Right forelimb (tissue), 1 donor: Measurements from ENCODE around the gene NUP188.

Experiments
- DNase-seq: peaks from one replicate; pipeline ENCODE4 v3.0.0-alpha.2; 2018

NUP188 gene

GRCh38 chr9:128913995-128914772, 33.3 kb upstream of the NUP188 start:
- no peak for DNase-seq

GRCh38 chr9:128916204-128916603, 31.3 kb upstream of the NUP188 start:
- no peak for DNase-seq

- no peak for DNase-seq
Measured at GRCh38 chr9:128916745-128917144, 30.8 kb upstream of the NUP188 start.

DNA sequence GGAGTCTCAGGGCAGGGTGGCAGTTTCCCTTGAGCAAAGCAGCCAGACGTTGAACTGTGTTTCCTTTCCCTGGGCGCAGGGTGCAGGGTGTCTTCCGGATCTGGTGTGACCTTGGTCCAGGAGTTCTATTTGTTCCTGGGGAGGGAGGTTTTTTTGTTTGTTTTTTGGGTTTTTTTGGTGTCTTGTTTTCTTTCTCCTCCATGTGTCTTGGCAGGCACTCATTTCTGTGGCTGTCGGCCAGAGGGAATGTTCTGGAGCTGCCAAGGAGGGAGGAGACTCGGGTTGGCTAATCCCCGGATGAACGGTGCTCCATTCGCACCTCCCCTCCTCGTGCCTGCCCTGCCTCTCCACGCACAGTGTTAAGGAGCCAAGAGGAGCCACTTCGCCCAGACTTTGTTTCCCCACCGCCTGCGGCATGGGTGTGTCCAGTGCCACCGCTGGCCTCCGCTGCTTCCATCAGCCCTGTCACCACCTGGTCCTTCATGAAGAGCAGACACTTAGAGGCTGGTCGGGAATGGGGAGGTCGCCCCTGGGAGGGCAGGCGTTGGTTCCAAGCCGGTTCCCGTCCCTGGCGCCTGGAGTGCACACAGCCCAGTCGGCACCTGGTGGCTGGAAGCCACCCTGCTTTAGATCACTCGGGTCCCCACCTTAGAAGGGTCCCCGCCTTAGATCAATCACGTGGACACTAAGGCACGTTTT, 30.2 kb upstream of the NUP188 start:
- DNase-seq = peak; percentile 86

- no peak for DNase-seq
Measured at GRCh38 chr9:128918921-128919320, 28.6 kb upstream of the NUP188 start.

DNA sequence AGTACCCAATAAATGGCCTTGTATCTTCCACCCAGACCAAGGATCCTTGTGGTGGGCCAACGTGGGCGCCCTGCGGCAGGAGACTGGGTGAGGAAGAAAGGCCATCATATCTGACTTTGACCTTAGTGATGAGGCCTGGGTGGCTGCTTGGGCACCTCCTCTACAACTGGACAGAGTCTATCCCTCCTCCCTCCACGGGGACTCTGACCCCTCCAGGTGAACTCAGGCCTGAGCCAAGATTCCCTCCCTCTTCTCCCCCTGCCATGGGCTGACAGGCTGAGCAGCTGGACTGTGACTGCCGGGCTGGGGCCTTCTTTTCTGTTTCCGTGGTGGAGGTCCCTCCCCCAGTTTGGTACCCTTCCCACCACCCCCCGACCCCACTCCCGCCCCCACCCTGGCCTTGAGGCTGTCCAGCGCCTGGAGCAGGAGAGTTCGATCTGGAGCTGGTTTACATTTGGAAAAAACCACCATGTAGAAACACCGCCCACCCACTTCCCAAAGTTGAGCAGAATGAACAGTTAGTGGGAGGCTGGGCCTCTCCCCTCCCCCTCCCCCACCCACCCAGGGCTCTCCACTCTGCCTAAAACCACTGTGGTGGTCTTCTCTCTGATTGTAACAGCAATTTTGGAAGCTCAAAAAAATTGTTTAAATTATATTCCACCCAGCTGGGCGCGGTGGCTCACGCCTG, 28.0 kb upstream of the NUP188 start:
- no peak for DNase-seq

DNA sequence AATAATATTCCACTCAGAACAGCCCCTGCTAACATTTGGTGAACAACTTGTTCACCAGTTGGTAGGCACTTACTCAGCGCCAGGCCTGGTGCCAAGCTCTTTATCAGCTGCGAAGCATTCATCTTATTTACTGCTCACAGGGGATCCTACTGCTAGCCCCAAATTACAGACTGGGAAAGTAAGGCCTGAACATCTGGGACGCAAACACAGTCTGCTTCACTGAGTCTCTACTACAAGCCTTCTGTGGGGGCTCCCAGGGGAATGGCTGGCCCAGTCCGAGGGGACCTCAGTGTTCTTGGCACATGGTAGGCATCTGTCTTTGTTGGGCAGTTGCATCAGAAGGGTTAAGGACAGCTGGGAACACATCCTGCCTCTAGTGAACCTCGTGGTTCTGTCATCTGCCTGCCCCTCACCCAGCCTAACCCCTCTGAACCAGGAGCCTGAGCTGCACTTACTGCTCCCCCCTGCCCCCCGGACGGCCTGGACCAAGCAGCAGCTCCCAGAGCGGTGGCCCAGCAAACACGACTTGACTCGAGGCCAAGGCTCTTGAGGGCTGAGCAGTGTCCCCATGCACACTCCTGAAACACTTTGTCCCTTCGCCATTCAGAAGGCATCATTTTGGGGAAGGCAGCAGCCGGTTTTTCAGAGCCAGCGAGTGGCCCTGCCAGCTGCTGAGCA, 27.0 kb upstream of the NUP188 start, which contains the start of gene PHYHD1:
Gene PHYHD1, plus strand, starts transcription at position 602 of the 678 bp plus-strand sequence. CDS start 1,342 bp downstream, outside the sequence.
- peak; percentile 57 for DNase-seq

GRCh38 chr9:128921881-128922763, 25.4 kb upstream of the NUP188 start:
- DNase-seq = peak; percentile 85

DNA sequence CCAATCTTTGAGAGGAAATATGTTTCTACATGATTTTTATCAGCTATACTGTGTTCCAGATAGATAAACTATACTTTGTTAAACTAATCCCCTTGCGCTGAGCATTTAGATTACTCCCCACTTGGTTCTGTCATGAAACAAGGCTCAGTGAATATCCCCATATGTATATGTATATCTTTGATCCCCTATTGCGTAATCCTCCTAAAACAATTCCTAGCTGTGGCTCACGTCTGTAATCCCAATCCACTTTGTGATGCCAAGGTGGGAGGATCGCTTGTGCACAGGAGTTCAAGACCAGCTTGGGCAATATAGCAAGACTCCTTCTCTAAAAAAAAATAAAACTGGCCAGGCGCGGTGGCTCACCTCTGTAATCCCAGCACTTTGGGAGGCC, 24.0 kb upstream of the NUP188 start:
- no peak for DNase-seq

DNA sequence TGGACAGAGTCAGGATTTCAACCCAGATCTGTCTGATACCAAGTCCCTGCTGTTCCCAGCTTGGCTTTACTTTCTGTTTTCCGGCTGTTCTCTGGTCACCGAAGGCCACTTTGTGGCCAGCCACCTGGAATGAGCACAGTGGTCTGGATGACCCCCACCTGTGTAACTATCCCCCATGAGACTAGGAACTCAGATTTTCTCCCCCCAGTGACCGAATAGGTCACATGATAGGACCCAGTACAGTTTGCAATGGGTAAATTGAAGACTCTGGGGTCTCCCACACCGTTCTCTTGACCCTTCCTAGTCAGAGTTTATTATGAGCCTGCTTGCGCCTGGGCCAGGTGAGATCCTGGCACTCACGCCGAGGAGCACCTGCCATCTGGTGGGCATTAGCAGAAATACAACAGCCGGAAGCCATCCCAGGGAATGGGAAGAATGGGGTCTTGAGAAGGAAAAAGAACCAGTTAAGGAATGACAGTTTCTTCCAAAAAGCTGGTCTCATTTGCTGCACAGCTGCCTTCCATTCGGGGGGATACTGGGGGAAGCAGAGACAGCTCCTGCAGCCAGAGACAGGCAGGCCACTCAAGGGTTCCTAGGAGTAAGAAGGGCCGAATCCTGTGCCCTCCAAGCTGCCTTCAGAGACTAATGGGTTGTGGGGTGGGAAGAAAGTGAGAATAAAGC, 19.6 kb upstream of the NUP188 start:
- DNase-seq = no peak

DNA sequence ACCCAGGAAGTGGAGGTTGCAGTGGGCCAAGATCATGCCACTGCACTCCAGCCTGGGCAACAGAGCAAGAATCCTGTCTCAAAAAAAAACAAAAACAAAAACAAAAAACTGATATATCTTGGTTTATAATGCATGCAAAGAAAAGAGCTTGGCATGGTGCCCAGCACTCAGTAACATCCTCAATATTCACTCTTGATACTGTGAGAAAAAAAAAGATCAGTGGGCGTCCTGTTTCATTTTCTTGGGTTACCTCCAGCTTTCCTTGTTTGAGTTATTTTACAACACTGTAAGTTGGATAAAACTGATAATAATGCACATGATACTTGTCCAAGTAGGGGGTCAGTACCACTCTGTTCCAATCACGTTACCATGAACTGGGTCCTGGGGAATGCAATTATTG, 18.9 kb upstream of the NUP188 start:
- DNase-seq = no peak

DNA sequence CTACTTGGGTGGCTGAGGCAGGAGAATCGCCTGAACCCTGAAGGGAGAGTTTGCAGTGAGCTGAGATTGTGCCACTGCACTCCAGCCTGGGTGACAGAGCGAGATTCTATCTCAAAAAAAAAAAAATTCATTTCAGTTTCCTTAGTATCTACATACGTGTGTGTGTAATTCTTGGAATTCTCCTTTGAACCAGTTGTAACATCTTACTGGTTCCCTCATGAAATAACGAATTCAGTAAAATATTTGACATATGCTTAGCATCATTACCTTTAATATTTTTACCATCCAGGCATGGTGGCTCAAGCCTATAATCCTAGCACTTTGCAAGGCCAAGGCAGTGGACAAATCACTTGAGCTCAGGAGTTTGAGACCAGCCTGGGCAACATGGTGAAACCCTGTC, 17.9 kb upstream of the NUP188 start:
- no peak for DNase-seq

DNA sequence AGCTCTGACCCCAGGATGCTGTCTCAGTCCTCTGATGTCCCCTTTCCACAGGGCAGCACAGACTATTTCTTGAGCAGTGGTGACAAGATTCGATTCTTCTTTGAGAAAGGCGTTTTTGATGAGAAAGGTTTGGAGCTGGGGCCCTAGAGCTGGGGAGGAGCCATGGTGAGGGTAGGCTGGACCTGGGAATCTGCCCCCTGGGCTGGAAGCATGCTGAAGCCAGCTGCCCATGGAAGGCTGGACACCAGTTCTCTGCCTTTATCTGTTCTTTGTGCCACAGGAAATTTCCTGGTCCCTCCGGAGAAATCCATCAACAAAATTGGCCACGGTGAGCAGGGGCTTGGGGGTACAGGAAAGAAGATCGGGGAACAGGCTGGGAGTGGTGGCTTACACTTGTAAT, 13.8 kb upstream of the NUP188 start:
- no peak for DNase-seq

GRCh38 chr9:128936171-128936865, 11.2 kb upstream of the NUP188 start:
- peak; percentile 20 for DNase-seq

- no peak for DNase-seq
Measured at GRCh38 chr9:128937310-128938165, 10.0 kb upstream of the NUP188 start.

- no peak for DNase-seq
Measured at GRCh38 chr9:128940271-128940921, 7.1 kb upstream of the NUP188 start.

- no peak for DNase-seq
Measured at GRCh38 chr9:128940946-128941755, 6.3 kb upstream of the NUP188 start.
